ENCODE measurements around the gene EEF1A2.
A peak's percentile ranks its signal among the peaks of the same experiment; 100 is the strongest.

EEF1A2 gene

DNA sequence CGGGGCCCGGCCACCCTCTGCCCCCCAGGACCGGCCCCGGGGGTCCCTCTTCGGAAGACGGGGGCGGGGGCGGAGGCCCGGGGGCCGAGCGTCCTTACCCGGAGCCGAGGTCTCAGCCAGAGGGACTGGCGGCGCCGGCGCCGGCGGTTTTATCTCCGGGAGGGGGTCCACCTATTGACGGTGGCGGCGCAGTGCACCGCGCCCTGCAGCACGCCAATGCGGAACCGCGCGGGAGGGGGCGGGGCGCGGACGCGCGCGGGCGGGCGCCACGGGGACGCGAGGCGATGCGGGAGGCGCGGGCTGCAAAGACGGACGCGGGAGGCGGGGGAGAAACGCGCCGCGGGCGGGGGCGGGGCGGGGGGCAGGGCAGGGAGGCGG lies at the start of gene EEF1A2:
EEF1A2 (minus strand) TSS at position 124 of the 378 bp plus-strand sequence. CDS start 1,320 bp downstream, outside the sequence.
- peak; percentile 77 for DNase-seq

DNA sequence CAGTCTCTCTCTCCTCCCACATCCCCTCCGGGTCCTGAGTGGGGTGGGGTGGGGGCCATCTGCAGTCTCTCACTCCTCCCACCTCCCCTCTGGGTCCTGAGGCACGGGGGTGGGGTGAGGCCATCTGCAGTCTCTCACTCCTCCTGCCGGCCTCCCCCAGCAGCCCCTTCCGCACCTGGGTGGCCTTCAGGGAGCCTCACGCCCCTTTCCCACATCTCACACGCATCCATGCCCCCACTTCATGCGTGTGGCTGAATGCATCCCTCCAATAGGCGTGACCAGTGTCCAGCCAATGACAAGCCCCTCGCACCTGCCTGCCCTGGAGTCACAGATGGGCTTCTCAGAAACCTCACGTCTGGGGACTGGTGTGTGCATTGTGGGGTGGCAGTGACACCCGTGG lies 49.7 kb upstream of the EEF1A2 start:
- no peak for DNase-seq

DNA sequence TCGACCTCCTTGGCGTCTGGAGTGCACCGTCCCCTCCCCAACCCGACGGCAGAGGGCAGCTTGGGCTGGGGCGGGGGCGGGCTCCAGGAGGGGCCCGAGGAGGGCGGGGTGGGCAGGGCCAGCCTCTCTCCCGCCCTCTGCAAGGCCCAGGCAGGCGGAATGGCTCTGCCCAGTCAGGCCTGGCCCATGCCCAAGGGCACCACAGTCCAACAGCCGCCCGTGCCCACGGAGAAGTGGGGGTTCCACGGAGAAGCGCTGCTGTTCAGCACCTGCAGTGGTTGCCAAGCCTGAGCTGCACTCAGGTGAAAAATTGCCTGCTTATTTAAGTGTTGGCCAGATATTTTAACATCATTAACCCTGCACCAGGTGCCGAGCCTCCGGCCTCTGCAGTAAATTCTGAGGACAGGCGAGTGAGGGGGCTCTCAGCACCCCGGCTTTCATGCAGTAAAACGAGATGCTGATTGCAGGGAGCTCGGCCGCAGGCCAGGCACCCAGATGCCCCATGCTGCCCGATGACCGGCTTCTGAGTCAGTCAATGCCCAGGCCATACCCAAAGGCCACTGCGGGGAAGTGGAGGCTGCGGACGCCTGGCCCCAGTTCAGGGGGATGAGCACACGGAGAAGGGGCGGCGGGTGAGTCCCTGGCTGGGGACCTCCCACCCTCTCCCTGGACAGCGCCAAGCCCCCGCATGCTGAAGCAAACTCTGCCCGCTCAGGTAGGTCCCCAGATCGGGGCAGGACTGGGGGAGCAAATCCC lies 49.0 kb upstream of the EEF1A2 start, which contains the start of gene SRMS:
SRMS (minus strand) TSS at position 25 of the 756 bp plus-strand sequence. CDS start 286 bp downstream, outside the sequence.
- no peak for DNase-seq

DNA sequence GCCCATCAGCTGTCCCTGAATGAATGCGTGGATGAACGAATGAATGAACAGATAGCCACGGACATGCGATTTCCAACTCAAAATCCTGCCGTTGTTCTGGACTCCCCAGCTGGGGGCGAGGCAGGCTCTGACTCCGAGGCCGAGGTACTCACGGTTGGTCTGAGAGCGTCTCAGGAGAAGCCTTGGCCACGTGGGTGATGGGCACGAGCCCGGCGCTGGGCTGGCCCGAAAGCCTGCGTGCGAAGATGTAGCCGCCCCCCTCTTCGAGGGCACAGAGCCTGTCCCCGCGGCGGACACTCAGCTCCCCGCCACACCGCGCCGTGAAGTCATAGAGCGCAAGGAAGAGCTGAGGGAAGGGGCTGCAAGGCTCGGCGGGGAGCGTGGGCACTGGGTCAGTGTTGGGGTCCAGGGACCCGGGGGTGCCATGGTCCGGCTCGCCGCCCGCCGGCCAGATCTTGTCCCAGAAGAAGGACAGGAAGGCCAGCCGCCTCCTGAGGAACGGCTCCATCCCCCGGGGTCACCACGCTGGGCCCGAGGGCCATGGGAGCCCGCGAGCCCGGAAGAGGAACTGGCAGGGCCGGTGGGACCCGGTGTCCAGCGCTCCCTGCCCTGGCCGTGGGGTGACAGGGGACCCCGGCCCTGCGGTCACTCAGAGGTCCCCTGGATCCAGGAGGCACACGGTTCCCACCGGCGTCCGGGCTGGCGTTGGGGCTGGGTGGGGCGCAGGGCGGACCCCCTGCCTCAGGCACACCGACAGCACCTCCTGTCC lies 48.3 kb upstream of the EEF1A2 start:
- DNase-seq = no peak

GRCh38 chr20:63546256-63546955 lies 47.5 kb upstream of the EEF1A2 start:
- no peak for DNase-seq

DNA sequence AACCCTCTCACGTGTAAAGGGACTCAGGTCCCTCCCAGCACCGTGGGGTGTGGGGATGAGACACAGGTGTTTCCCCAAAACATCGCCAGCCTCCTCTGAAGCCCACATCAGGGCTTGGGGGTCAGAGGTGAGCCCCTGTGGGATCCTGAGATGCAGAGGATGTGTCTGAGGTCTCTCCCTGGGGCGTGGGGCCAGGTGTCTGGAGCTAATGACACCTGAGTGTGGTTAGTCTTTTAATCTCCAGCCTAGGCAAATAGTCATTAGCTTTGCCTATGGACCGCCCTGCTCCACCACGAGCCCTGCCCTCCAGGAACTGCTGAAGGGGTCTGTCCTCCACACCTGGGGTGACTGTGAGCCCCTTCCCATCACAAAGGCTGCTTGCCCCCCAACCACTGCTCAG lies 46.9 kb upstream of the EEF1A2 start:
- peak; percentile 46 for DNase-seq

DNA sequence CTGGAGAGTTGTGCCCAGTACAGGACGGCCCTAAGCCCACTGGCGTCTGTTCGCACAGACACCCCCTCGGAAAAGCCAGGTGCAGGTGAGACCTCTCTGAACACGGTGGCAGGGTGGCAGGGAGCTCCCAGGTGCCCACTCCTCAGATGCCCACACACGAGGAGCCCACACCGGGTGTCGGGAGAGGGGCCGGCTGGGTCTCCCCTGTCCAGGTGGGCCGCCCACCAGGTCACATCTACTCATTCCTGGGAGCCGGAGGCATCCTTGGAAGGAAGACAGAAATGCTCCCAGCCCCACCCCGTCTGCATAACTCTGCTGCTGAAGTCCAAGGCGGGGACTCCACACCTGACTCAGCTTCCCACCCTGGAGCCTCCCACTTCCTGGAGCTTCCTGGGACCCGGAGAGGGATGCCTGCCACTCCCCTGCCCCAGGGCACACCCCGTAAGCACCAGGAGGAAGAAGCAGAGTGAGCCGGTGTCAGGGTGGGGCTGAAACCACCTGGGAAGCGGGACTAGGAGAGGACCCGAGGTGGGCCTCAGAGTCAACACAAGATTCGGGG lies 46.2 kb upstream of the EEF1A2 start:
- no peak for DNase-seq

GRCh38 chr20:63544241-63544957 lies 45.5 kb upstream of the EEF1A2 start:
- no peak for DNase-seq

GRCh38 chr20:63543733-63544132 lies 44.9 kb upstream of the EEF1A2 start:
- no peak for DNase-seq

DNA sequence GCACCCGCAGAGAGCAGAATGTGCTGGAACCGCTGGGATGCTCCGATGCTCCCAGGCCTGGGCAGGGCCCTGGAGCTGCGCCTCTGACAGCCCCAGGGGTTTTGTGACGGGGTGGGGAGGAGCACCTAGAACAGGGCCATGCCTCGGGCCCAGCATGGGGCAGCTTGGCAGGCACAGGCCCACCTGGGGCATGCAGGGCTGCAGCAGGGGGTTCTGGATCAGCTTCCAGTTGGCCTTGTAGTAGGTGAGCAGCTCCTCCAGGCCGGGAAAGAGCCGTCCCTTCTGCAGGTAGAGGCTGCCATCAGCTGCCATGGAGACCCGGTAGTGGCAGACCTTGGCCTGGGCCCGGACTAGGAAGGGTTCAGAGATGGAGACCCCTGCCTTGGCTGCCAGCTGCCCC lies 44.2 kb upstream of the EEF1A2 start:
- no peak for DNase-seq

DNA sequence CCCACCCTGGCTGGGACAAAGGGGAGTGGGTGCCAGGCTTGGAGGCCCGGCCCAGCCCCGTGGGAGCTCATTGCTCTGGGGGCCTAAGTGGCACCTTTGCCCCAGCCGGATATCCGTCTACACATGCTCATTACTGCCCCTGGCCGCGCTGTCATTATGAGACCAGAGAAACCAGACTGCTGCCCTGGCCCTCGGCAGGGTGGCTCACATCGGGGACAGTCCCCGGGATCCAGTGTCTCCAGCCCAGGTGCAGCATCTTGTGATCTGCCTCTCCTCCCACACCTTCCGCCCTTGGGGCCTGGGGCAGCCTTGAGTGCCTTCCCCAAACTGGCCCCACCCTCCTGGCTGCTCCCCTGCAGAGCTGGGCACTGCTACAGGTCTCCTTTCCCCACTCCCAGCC lies 43.8 kb upstream of the EEF1A2 start:
- DNase-seq = peak; percentile 47

DNA sequence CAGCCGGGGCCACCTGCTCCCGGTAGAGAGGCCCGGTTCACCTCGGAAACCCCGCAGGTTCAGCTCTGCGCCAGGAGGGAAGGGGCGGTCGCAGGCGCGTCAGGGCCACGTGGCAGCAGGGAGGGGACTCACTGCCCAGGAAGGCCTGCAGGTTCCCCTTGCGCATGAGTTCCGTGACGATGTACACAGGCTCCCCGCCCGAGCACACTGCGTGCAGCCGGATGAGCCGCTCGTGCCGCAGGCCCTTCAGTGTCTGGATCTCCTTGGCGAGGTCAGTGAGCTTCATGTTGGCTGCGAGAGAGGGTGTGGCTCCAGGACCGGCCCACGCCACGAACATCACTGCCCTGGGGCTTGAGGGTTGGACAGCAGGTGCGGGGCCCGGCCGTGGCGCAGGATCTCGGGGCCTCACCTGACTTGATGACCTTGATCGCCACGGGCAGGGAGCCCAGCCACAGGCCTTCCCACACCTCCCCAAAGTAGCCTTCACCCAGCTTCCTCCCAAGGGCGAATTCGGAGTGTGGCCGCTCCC lies 43.2 kb upstream of the EEF1A2 start:
- DNase-seq = peak; percentile 57

- no peak for DNase-seq
Measured at GRCh38 chr20:63541371-63541770, 42.5 kb upstream of the EEF1A2 start.

GRCh38 chr20:63540417-63541186 lies 41.7 kb upstream of the EEF1A2 start:
- DNase-seq = no peak

GRCh38 chr20:63539441-63540370 lies 40.8 kb upstream of the EEF1A2 start:
- DNase-seq = no peak

DNA sequence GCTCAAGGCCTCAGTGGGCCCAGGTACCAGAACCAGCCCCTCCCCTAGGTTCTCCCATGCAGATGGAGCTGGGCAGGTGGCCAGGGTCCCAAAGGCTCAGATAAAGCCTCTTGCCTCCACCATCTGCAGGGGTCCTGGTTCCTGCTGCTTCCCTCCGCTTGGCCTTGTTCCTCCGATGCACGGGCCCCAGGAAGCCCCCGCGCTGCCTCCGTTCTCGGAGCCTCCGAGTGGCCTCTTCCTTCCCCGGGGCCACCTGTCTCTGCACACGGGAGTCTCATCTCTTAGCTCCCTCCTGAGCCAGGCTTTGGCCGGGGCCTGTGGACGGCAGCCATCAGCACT lies 40.2 kb upstream of the EEF1A2 start:
- DNase-seq = no peak

DNA sequence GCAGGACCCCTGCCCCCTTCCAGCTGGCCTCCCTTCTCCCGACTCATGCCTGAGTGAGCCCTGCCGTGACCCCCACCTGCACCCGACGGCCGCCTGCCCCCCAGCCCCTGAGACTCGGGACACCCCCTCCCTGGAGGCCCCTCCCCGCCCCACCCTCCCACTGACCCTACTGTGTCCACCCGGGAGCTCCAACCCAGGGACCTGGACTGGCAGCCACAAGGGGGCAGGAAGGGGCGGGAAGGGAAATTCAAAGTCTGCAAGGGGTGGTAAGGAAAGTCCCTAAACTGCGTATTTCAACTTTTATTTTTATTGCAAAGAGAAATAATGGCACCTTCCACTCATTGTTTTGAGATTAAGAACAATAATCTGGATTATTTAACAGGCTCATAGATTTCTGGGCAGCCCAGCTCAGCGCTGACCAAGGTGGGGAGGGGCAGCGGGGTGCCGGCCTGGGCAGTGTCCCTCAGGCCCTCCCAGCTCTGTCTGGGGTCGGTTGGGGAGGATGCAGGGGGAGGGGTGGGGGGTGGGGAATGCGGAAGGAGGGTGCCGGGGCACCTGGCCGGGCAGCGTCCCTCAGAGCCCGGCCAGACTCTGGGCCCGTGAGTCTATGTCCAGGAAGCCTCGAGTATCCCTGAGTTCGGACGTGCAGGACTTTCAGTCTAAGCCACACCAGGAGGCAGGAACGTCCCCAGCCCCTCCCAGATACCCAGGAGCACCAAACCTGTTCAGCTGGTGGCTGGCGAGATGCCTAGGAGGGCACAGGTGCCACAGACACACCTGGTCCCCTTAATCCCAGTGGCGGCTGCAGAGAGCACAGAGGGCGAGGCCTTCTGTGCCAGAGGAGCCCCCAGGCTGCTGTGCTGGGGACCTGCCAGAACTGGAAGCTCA lies 39.6 kb upstream of the EEF1A2 start:
- peak; percentile 86 for DNase-seq

GRCh38 chr20:63537525-63538203 lies 38.8 kb upstream of the EEF1A2 start:
- peak; percentile 93 for DNase-seq

Data from RPMI8226 (cell line).